Ovary (tissue), 3 donors: ENCODE data around the gene AK9.

ENCODE experiments used
- CTCF ChIP-seq, 3 donors: fragments of 450-650 bp in 2 of 3; fragments of 200-600 bp in 1 of 3; IDR thresholded peaks; one replicate each; pipeline versions ENCODE4 v1.5.1 to v1.8.0; 2016 to 2022; ENCODE audit warnings: antibody characterized with exemption in 3 of 3, mild to moderate bottlenecking in 1 of 3
- POLR2A ChIP-seq: fragments of 450-650 bp; IDR thresholded peaks from one replicate; pipeline ENCODE4 v1.6.1; 2017; ENCODE audit warnings: antibody characterized with exemption, mild to moderate bottlenecking, moderate library complexity
- donor health status: DM: no; HTN: no; CAD: no.

GRCh38 chr6:109662192-109662591 is 28.8 kb downstream of the AK9 start:
- TF ChIP-seq CTCF (IDR thresholded peaks at IDR 0.05) (no peak), POLR2A (no peak)
